ENCODE results near the gene FLNB. TPM values are rescaled to one million over a fixed set of nuclear protein-coding genes. Genes with fewer than 3 reads are reported as not detected.

Gene FLNB
- total RNA-seq, 4 donors from 2014 or later: 61.9 to 114 (median 89.9) TPM

GRCh38 chr3:58084166-58084565 is 75.9 kb downstream of the FLNB start:
- H3K4me3 ChIP-seq: no peak overlapping the region
- no peaks in the 10 kb centered on the region for H3K27me3 ChIP-seq
- WGBS: 56% methylated on average over 4 of the region's 4 CpGs
- peak overlapping the region; percentile 42 to 63 (median 53) for H3K27ac ChIP-seq (replicated peaks in 1 of 4)
- TF ChIP-seq POLR2A (IDR thresholded peaks at IDR 0.05; ENCODE audit: low read depth) (no peak), EP300 (IDR thresholded peaks at IDR 0.05) (no peak), CTCF (IDR thresholded peaks at IDR 0.05) (no peak), POLR2AphosphoS5 (IDR thresholded peaks at IDR 0.05) (no peak)
- intact Hi-C loops (cut with DNase I): no loop called here
- no peaks in the 10 kb centered on the region for H3K9me3 ChIP-seq
- H3K36me3 ChIP-seq: peaks cover 0 to 32% (median 14%) of the 10 kb centered on the region in 4 donors
- DNase-seq (ENCODE audit: extremely low spot score): no peak
- H3K4me1 ChIP-seq: peaks cover 7 to 52% (median 45%) of the 10 kb centered on the region in 4 donors

- H3K9me3 ChIP-seq: no peaks in the 10 kb centered on the region
- DNase-seq (ENCODE audit: extremely low spot score): no peak
- intact Hi-C loops (cut with DNase I): no loop called here
- peaks cover 7 to 52% (median 45%) of the 10 kb centered on the region in 4 donors for H3K4me1 ChIP-seq
- 83% methylated on average over 5 of the region's 5 CpGs for WGBS
- no peaks in the 10 kb centered on the region for H3K27me3 ChIP-seq
- H3K27ac ChIP-seq (replicated peaks in 1 of 4): peak overlapping the region; percentile 6 to 63 (median 50)
- TF ChIP-seq CTCF (IDR thresholded peaks at IDR 0.05): no peak
- no peak for TF ChIP-seq EP300 (IDR thresholded peaks at IDR 0.05)
- no peak for TF ChIP-seq POLR2A (IDR thresholded peaks at IDR 0.05; ENCODE audit: low read depth)
- TF ChIP-seq POLR2AphosphoS5 (IDR thresholded peaks at IDR 0.05): no peak
- peaks cover 0 to 25% (median 7%) of the 10 kb centered on the region in 4 donors for H3K36me3 ChIP-seq
- H3K4me3 ChIP-seq: no peak overlapping the region
These were observed 76.7 kb downstream of the FLNB start for GRCh38 chr3:58084788-58085543.

GRCh38 chr3:58085616-58086015 is 77.4 kb downstream of the FLNB start:
- H3K36me3 ChIP-seq: peaks cover 0 to 20% (median 5%) of the 10 kb centered on the region in 4 donors
- intact Hi-C loops (cut with DNase I): no loop called here
- DNase-seq (ENCODE audit: extremely low spot score): no peak
- peak overlapping the region; percentile 6 to 63 (median 50) for H3K27ac ChIP-seq (replicated peaks in 1 of 4)
- H3K4me3 ChIP-seq: no peak overlapping the region
- TF ChIP-seq CTCF (IDR thresholded peaks at IDR 0.05) (no peak), EP300 (IDR thresholded peaks at IDR 0.05) (no peak), POLR2AphosphoS5 (IDR thresholded peaks at IDR 0.05) (no peak), POLR2A (IDR thresholded peaks at IDR 0.05; ENCODE audit: low read depth) (no peak)
- no peaks in the 10 kb centered on the region for H3K9me3 ChIP-seq
- 67% methylated on average over 6 of the region's 6 CpGs for WGBS
- no peaks in the 10 kb centered on the region for H3K27me3 ChIP-seq
- peaks cover 7 to 52% (median 45%) of the 10 kb centered on the region in 4 donors for H3K4me1 ChIP-seq

GRCh38 chr3:58088501-58088900 is 80.3 kb downstream of the FLNB start:
- Histone ChIP-seq H3K4me3 (no peak overlapping the region), H3K36me3 (peaks cover 0 to 13% (median 2%) of the 10 kb centered on the region in 4 donors), H3K27me3 (no peaks in the 10 kb centered on the region), H3K9me3 (no peaks in the 10 kb centered on the region), H3K4me1 (peaks cover 0 to 38% (median 23%) of the 10 kb centered on the region in 4 donors), H3K27ac (replicated peaks in 1 of 4) (peak overlapping the region; percentile 0 to 34 (median 26))
- intact Hi-C loops (cut with DNase I): no loop called here
- no peak for DNase-seq (ENCODE audit: extremely low spot score)
- WGBS: 69% methylated on average over 3 of the region's 3 CpGs
- no peak for TF ChIP-seq POLR2A (IDR thresholded peaks at IDR 0.05; ENCODE audit: low read depth)

GRCh38 chr3:58090351-58090750 is 82.1 kb downstream of the FLNB start:
- 82% methylated on average over 5 of the region's 5 CpGs for WGBS
- peaks cover 0 to 22% (median 14%) of the 10 kb centered on the region in 4 donors for H3K4me1 ChIP-seq
- DNase-seq (ENCODE audit: extremely low spot score): no peak
- no peak overlapping the region for H3K4me3 ChIP-seq
- TF ChIP-seq CTCF (IDR thresholded peaks at IDR 0.05) (no peak), EP300 (IDR thresholded peaks at IDR 0.05) (no peak), POLR2A (IDR thresholded peaks at IDR 0.05; ENCODE audit: low read depth) (no peak), POLR2AphosphoS5 (IDR thresholded peaks at IDR 0.05) (no peak)
- H3K9me3 ChIP-seq: no peaks in the 10 kb centered on the region
- no peaks in the 10 kb centered on the region for H3K27me3 ChIP-seq
- intact Hi-C loops (cut with DNase I): no loop called here
- peak overlapping the region in 1 of 4 donors; percentile 60 for H3K27ac ChIP-seq (replicated peaks in 1 of 4)
- peaks cover 0 to 22% (median 8%) of the 10 kb centered on the region in 4 donors for H3K36me3 ChIP-seq

Measured in esophagus muscularis mucosa (tissue), 4 donors.